ENCODE results near the gene RASSF4. TPM values are rescaled to one million over a fixed set of nuclear protein-coding genes. Genes with fewer than 3 reads are reported as not detected.

Gene RASSF4
- total RNA-seq, 1 experiment from 2014 or later = not detected

DNA sequence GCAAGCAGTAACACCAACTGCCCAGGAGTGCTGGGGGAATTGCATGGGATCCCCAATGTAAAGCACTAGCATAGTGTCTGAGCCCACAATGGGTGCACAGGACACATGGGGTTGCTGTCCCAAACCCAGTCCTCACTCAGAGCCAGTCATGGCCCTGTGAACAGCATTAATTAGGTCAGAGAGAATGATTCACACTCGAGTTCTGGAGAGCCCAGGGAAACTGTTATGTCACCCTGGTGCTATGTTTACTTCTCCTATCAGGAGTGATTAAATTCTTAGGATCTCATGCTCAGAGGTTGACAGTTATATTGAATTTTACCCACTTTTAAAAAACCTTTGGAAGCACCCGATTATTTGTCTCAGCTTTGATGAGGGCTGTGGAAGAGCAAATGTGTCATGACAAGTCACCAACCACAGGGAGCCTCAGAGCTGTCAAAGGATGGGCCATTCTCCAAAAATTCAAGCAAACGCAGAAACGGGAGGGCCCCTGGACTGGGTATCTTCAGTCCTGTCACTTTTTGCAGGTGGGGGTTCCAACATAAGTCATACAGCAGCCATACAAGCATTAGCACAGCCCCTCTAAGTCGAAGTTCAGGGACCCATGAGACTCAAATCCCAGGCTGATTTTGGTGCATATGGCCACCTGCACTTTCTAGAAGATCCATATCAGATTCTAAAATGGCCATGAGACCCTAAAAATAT, 1.3 kb upstream of the RASSF4 start:
- ChIA-PET POLR2A (interaction anchor here (0.9 to 2.4 kb wide), 3 partner anchors 9 to 20 kb away, joined by 3 to 9 read pairs (median 4); partner anchors contain the start of gene DEPP1), CTCF (interaction anchor here (0.7 kb wide), 1 partner anchor 50 kb away, joined by 3 read pairs; no protein-coding TSS in a partner anchor)

DNA sequence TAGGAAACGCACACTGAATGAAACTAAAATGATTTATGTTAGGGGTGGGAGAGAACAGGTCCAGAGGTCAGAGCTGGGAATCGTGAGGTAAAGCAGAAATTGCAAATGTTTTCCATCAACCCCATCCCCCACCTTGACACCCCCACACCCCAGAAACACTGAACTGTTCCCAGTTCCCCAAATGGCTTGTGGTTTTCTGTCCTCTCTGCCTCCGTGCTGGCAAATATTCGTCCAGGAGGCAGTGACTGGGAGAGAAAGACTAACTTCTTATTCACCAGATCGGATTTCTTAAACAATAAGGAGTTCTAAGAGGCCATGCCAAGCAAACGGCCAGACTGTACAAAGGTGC, 730 bp upstream of the RASSF4 start:
- no TSS peak for BruUV-seq (replicated peaks)
- intact Hi-C loops (cut with micrococcal nuclease) = no loop called here
- DNase-seq (ENCODE audit: unreplicated experiment) = no peak
- no peaks in the 10 kb centered on the region for H3K9me3 Mint-ChIP-seq (ENCODE audit: unreplicated experiment)
- no peaks in the 10 kb centered on the region for H3K36me3 Mint-ChIP-seq (ENCODE audit: insufficient read depth, unreplicated experiment)
- peak overlapping the region; percentile 61 for H3K27ac Mint-ChIP-seq (ENCODE audit: low read depth, unreplicated experiment)
- TF ChIP-seq, protein P1, sequence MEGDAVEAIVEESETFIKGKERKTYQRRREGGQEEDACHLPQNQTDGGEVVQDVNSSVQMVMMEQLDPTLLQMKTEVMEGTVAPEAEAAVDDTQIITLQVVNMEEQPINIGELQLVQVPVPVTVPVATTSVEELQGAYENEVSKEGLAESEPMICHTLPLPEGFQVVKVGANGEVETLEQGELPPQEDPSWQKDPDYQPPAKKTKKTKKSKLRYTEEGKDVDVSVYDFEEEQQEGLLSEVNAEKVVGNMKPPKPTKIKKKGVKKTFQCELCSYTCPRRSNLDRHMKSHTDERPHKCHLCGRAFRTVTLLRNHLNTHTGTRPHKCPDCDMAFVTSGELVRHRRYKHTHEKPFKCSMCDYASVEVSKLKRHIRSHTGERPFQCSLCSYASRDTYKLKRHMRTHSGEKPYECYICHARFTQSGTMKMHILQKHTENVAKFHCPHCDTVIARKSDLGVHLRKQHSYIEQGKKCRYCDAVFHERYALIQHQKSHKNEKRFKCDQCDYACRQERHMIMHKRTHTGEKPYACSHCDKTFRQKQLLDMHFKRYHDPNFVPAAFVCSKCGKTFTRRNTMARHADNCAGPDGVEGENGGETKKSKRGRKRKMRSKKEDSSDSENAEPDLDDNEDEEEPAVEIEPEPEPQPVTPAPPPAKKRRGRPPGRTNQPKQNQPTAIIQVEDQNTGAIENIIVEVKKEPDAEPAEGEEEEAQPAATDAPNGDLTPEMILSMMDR (IDR thresholded peaks at IDR 0.05; ENCODE audit: unreplicated experiment) = no peak
- ChIA-PET CTCF (no interaction called here), POLR2A (interaction anchor here (0.9 to 2.4 kb wide), 3 partner anchors 9 to 19 kb away, joined by 3 to 9 read pairs (median 4); partner anchors contain the start of gene DEPP1)
- no peaks in the 10 kb centered on the region for H3K27me3 Mint-ChIP-seq (ENCODE audit: insufficient read depth, unreplicated experiment)
- H3K4me1 Mint-ChIP-seq (ENCODE audit: insufficient read depth, unreplicated experiment) = peaks cover 9% of the 10 kb centered on the region
- H3K4me3 Mint-ChIP-seq (ENCODE audit: unreplicated experiment) = peak overlapping the region; percentile 80

More for the DNA sequence above, 1.3 kb upstream of the RASSF4 start:
- peak overlapping the region; percentile 80 for H3K4me3 Mint-ChIP-seq (ENCODE audit: unreplicated experiment)
- intact Hi-C loops (cut with micrococcal nuclease) = no loop called here
- H3K9me3 Mint-ChIP-seq (ENCODE audit: unreplicated experiment) = no peaks in the 10 kb centered on the region
- no TSS peak for BruUV-seq (replicated peaks)
- H3K4me1 Mint-ChIP-seq (ENCODE audit: insufficient read depth, unreplicated experiment) = peaks cover 9% of the 10 kb centered on the region
- peak; percentile 33 for DNase-seq (ENCODE audit: unreplicated experiment)
- TF ChIP-seq, protein P1 (IDR thresholded peaks at IDR 0.05; ENCODE audit: unreplicated experiment) = no peak
- H3K27me3 Mint-ChIP-seq (ENCODE audit: insufficient read depth, unreplicated experiment) = no peaks in the 10 kb centered on the region
- H3K36me3 Mint-ChIP-seq (ENCODE audit: insufficient read depth, unreplicated experiment) = no peaks in the 10 kb centered on the region
- no peak overlapping the region for H3K27ac Mint-ChIP-seq (ENCODE audit: low read depth, unreplicated experiment)

DNA sequence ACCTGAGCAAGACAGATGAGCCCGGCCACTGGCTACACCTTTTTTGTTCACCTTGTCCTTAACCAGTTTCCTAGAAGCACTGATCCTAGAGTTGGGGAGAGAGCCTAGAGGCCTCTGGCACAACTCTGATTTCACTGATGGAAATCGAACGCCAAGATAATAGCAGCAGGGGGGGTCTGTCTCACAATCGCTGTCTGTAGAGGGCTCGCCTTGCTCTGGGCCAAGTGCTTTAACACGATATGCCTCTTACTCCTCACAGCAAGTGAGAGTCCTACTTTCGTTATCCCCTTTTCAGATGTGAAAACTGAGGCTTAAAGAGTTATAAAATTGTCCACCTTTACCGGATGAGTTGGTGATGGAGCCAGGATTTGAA, 472 bp downstream of the RASSF4 start:
- H3K4me1 Mint-ChIP-seq (ENCODE audit: insufficient read depth, unreplicated experiment) = peaks cover 21% of the 10 kb centered on the region
- H3K9me3 Mint-ChIP-seq (ENCODE audit: unreplicated experiment) = no peaks in the 10 kb centered on the region
- TF ChIP-seq, protein P1 (IDR thresholded peaks at IDR 0.05; ENCODE audit: unreplicated experiment) = no peak
- peak overlapping the region; percentile 80 for H3K4me3 Mint-ChIP-seq (ENCODE audit: unreplicated experiment)
- no peak for DNase-seq (ENCODE audit: unreplicated experiment)
- ChIA-PET POLR2A (interaction anchor here (0.6 to 2.4 kb wide), 2 partner anchors 18 to 28 kb away, joined by 3 to 9 read pairs; partner anchors contain the start of gene DEPP1), CTCF (no interaction called here)
- H3K27ac Mint-ChIP-seq (ENCODE audit: low read depth, unreplicated experiment) = no peak overlapping the region
- no peaks in the 10 kb centered on the region for H3K36me3 Mint-ChIP-seq (ENCODE audit: insufficient read depth, unreplicated experiment)
- no TSS peak for BruUV-seq (replicated peaks)
- intact Hi-C loops (cut with micrococcal nuclease) = no loop called here
- no peaks in the 10 kb centered on the region for H3K27me3 Mint-ChIP-seq (ENCODE audit: insufficient read depth, unreplicated experiment)

DNA sequence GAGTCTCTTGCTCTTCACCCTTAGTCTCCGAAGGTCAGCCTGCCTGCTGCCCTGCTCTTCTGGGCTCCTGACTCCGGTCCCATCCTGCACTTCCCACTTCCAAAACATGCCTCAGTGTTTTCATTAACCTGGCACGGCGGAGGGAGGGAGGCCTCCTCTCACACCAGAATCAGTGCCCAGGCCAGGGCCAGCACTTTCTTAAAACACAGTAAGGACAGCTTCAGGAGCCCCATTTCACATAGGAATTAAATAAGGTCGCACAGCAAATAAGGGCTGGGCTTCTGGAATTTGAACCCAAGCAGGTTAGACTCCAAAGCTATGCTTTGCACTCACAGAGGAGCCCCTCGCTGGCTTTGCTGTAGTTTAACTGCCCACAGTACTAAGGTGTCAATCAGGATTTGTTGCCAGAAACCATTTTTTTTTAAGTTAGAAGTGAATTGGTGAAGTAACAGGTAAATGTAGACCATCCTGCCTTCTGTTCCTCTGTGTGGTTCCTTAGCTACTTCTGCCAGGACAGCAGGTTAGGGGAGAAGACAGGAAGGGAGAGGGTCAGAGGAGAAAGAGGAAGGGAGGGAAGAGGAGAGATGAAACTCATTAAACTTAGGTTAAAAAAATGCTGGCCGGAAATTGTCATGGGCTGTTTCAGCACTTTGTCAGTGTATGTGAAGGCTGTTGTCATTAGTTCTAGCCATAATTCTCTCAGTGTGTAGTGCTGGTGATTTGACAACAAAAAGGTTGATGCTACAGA, 1.1 kb downstream of the RASSF4 start:
- POLR2A ChIA-PET = interaction anchor here (0.6 kb wide), 1 partner anchor 29 kb away, joined by 3 read pairs; no protein-coding TSS in a partner anchor
- Mint-ChIP-seq H3K27ac (ENCODE audit: low read depth, unreplicated experiment) (no peak overlapping the region), H3K27me3 (ENCODE audit: insufficient read depth, unreplicated experiment) (no peaks in the 10 kb centered on the region), H3K9me3 (ENCODE audit: unreplicated experiment) (no peaks in the 10 kb centered on the region), H3K36me3 (ENCODE audit: insufficient read depth, unreplicated experiment) (no peaks in the 10 kb centered on the region), H3K4me3 (ENCODE audit: unreplicated experiment) (peak overlapping the region; percentile 30), H3K4me1 (ENCODE audit: insufficient read depth, unreplicated experiment) (peaks cover 22% of the 10 kb centered on the region)
- no peak for DNase-seq (ENCODE audit: unreplicated experiment)
- intact Hi-C loops (cut with micrococcal nuclease) = no loop called here
- CTCF ChIA-PET = interaction anchor here (0.8 kb wide), 1 partner anchor 15 kb away, joined by 3 read pairs; no protein-coding TSS in a partner anchor
- no TSS peak for BruUV-seq (replicated peaks)
- TF ChIP-seq, protein P1 (IDR thresholded peaks at IDR 0.05; ENCODE audit: unreplicated experiment) = no peak
